WTC11 (cell line): ENCODE results near the gene GTPBP1.

Experiments used
- ATF3 ChIP-seq: sonication (generic); formaldehyde crosslinking; conservative IDR thresholded peaks from 2 replicates; pipeline ENCODE4 v1.8.1; 2022; ENCODE audit warnings: mild to moderate bottlenecking, missing genetic modification reagents
- CBFB ChIP-seq: sonication (generic); formaldehyde crosslinking; IDR thresholded peaks from 2 replicates; pipeline ENCODE4 v1.8.1; 2022; ENCODE audit warnings: mild to moderate bottlenecking, low read depth, missing genetic modification reagents
- CTCF ChIP-seq: fragments of 200-600 bp; IDR thresholded peaks from 2 replicates; pipeline ENCODE4 v1.8.0; 2022; ENCODE audit warnings: antibody characterized with exemption
- FOXP4 ChIP-seq: sonication (generic); formaldehyde crosslinking; IDR thresholded peaks from 2 replicates; pipeline ENCODE4 v1.8.0; 2022; ENCODE audit warnings: mild to moderate bottlenecking, missing genetic modification reagents
- IRF2 ChIP-seq: sonication (generic); formaldehyde crosslinking; IDR thresholded peaks from 2 replicates; pipeline ENCODE4 v1.8.0; 2022; ENCODE audit warnings: low read depth, missing genetic modification reagents, borderline replicate concordance
- MAX ChIP-seq: sonication (generic); formaldehyde crosslinking; IDR thresholded peaks from 2 replicates; pipeline ENCODE4 v1.8.0; 2022; ENCODE audit warnings: mild to moderate bottlenecking, missing genetic modification reagents
- NFYB ChIP-seq: sonication (generic); formaldehyde crosslinking; conservative IDR thresholded peaks from 2 replicates; pipeline ENCODE4 v1.8.0; 2022; ENCODE audit warnings: low read depth, missing genetic modification reagents
- NR3C1 ChIP-seq: sonication (generic); formaldehyde crosslinking; conservative IDR thresholded peaks from 2 replicates; pipeline ENCODE4 v1.8.1; 2023; ENCODE audit warnings: low read depth, mild to moderate bottlenecking, missing genetic modification reagents
- TEAD4 ChIP-seq: sonication (generic); formaldehyde crosslinking; IDR thresholded peaks from 2 replicates; pipeline ENCODE4 v1.8.0; 2022; ENCODE audit warnings: mild to moderate bottlenecking, missing genetic modification reagents
- USF2 ChIP-seq: sonication (generic); formaldehyde crosslinking; IDR thresholded peaks from 2 replicates; pipeline ENCODE4 v1.8.1; 2023; ENCODE audit warnings: mild to moderate bottlenecking, missing genetic modification reagents, moderate library complexity

- TF ChIP-seq CTCF (no peak), FOXP4 (CRISPR knock-in tag) (no peak), NFYB (CRISPR knock-in tag) (no peak), TEAD4 (no peak), NR3C1 (CRISPR knock-in tag) (no peak), IRF2 (CRISPR knock-in tag) (no peak), ATF3 (CRISPR knock-in tag) (no peak), MAX (no peak), USF2 (CRISPR knock-in tag) (no peak), CBFB (CRISPR knock-in tag) (no peak)
Measured at GRCh38 chr22:38758276-38758945, 52.7 kb downstream of the GTPBP1 start.
